GM23338 (cell line): ENCODE results near the gene C10orf71. TPM values are rescaled to one million over a fixed set of nuclear protein-coding genes. Genes with fewer than 3 reads are reported as not detected.

Source experiments
- ATAC-seq: fragments of 200-7000 bp; cut with Tn5 transposase; 3 replicates; pipeline ENCODE4 v1.9.1; 2020
- DNase-seq: peaks from one replicate; pipeline ENCODE4 v3.0.0-alpha.2; 2015; ENCODE audit warnings: low spot score
- H2AFZ ChIP-seq: fragments of 200-600 bp; sonication (generic); 2 replicates; pipeline ENCODE4 v1.8.0; 2016; ENCODE audit warnings: antibody characterized with exemption, mild to moderate bottlenecking, moderate library complexity
- H3F3A ChIP-seq: fragments of 200-600 bp; sonication (generic); replicated peaks from 2 replicates; pipeline ENCODE4 v1.8.0; 2017; ENCODE audit warnings: antibody characterized with exemption, mixed run types, low read depth
- H3K27ac ChIP-seq: fragments of 200-600 bp; sonication (generic); 2 replicates; pipeline ENCODE4 v1.6.1; 2016; ENCODE audit warnings: low read depth
- H3K27me3 ChIP-seq: fragments of 200-600 bp; sonication (generic); 2 replicates; pipeline ENCODE4 v1.8.0; 2016; ENCODE audit warnings: mild to moderate bottlenecking, mixed run types, moderate library complexity; ENCODE audit not compliant: insufficient read depth
- H3K36me3 ChIP-seq: fragments of 200-600 bp; sonication (generic); 2 replicates; pipeline ENCODE4 v1.8.0; 2016; ENCODE audit warnings: mild to moderate bottlenecking; ENCODE audit not compliant: insufficient read depth
- H3K4me1 ChIP-seq: fragments of 200-600 bp; sonication (generic); 2 replicates; pipeline ENCODE4 v1.8.0; 2016; ENCODE audit warnings: mild to moderate bottlenecking, moderate library complexity; ENCODE audit not compliant: insufficient read depth
- H3K4me2 ChIP-seq: fragments of 200-600 bp; sonication (generic); 2 replicates; pipeline ENCODE4 v1.7.1; 2017; ENCODE audit warnings: mixed run types
- H3K4me3 ChIP-seq: fragments of 200-600 bp; sonication (generic); 2 replicates; pipeline ENCODE4 v1.6.1; 2016; ENCODE audit warnings: mixed run types
- H3K79me2 ChIP-seq: fragments of 200-600 bp; sonication (generic); replicated peaks from 2 replicates; pipeline ENCODE4 v1.8.0; 2017; ENCODE audit warnings: mild to moderate bottlenecking; ENCODE audit not compliant: insufficient read depth
- H3K9me2 ChIP-seq: fragments of 200-600 bp; sonication (generic); 2 replicates; pipeline ENCODE4 v1.8.0; 2017; ENCODE audit not compliant: insufficient read depth
- H4K20me1 ChIP-seq: fragments of 200-600 bp; sonication (generic); replicated peaks from 2 replicates; pipeline ENCODE4 v1.8.0; 2017; ENCODE audit warnings: mild to moderate bottlenecking; ENCODE audit not compliant: insufficient read depth
- H3K27ac Mint-ChIP-seq: 2 replicates; pipeline ENCODE4 v1.8.0; 2020; ENCODE audit warnings: inconsistent platforms, mild to moderate bottlenecking, moderate library complexity, mixed read lengths
- H3K27me3 Mint-ChIP-seq: 3 replicates; pipeline ENCODE4 v1.8.0; 2022; ENCODE audit warnings: low read depth, mild to moderate bottlenecking, moderate library complexity, mixed read lengths, inconsistent platforms; ENCODE audit not compliant: insufficient read depth, poor library complexity
- H3K36me3 Mint-ChIP-seq: 3 replicates; pipeline ENCODE4 v1.8.0; 2021; ENCODE audit warnings: low read depth, mild to moderate bottlenecking, inconsistent platforms, moderate library complexity, mixed read lengths
- H3K4me1 Mint-ChIP-seq: 3 replicates; pipeline ENCODE4 v1.8.0; 2020; ENCODE audit warnings: mild to moderate bottlenecking, inconsistent platforms, mixed read lengths
- H3K4me3 Mint-ChIP-seq: 3 replicates; pipeline ENCODE4 v1.8.0; 2021; ENCODE audit warnings: moderate library complexity, mild to moderate bottlenecking, inconsistent platforms, mixed read lengths
- H3K9me3 Mint-ChIP-seq: 3 replicates; pipeline ENCODE4 v1.8.0; 2020; ENCODE audit warnings: moderate library complexity, mild to moderate bottlenecking, inconsistent platforms, mixed read lengths
- CREB1 ChIP-seq: fragments of 250-450 bp; sonication (Bioruptor Pico); IDR thresholded peaks from 2 replicates; pipeline ENCODE4 v1.5.0; 2020; ENCODE audit warnings: low read depth, mild to moderate bottlenecking, moderate library complexity
- EZH2phosphoT487 ChIP-seq: fragments of 200-600 bp; sonication (generic); IDR thresholded peaks from one replicate; pipeline ENCODE4 v1.8.1; 2018; ENCODE audit warnings: antibody characterized with exemption; ENCODE audit not compliant: unreplicated experiment
- JUNB ChIP-seq: IDR thresholded peaks from one replicate; pipeline ENCODE4 v1.6.1; 2016; ENCODE audit warnings: antibody characterized with exemption; ENCODE audit not compliant: unreplicated experiment
- NANOG ChIP-seq: IDR thresholded peaks from 2 replicates; pipeline ENCODE4 v1.6.1; 2016; ENCODE audit warnings: antibody characterized with exemption, borderline replicate concordance
- POLR2AphosphoS5 ChIP-seq: IDR thresholded peaks from 2 replicates; pipeline ENCODE4 v1.6.1; 2016; ENCODE audit warnings: antibody characterized with exemption, low read depth
- STAT1 ChIP-seq: IDR thresholded peaks from one replicate; pipeline ENCODE4 v1.6.1; 2016; ENCODE audit warnings: antibody characterized with exemption; ENCODE audit not compliant: unreplicated experiment
- ZNF114 ChIP-seq: fragments of 250-450 bp; sonication (Bioruptor Pico); IDR thresholded peaks from 2 replicates; pipeline ENCODE4 v1.5.0; 2020; ENCODE audit warnings: mild to moderate bottlenecking, moderate library complexity
- ZNF331 ChIP-seq: fragments of 250-450 bp; sonication (Bioruptor Pico); IDR thresholded peaks from 2 replicates; pipeline ENCODE4 v1.5.0; 2020; ENCODE audit warnings: low read depth, mild to moderate bottlenecking, moderate library complexity
- polyA plus RNA-seq: library from polyadenylated mRNA; unstranded; fragments of >200 nt; fragmentation: Nextera tagmentation; extraction: Ambion mirVana; gene quantifications from 2 replicates; pipeline ENCODE4 v1.2.1, GENCODE V29; 2016
- total RNA-seq: library from RNA; depleted of rRNA; stranded (reverse); fragments of >200 nt; shearing (Covaris generic); gene quantifications from 2 replicates; pipeline ENCODE4 v1.2.3, GENCODE V29; 2014
- TF ChIP-seq, protein P1 (sequence below): IDR thresholded peaks from 2 replicates; pipeline ENCODE4 v1.6.1; 2016; ENCODE audit warnings: antibody characterized with exemption
- TF ChIP-seq, protein P2 (sequence below): fragments of 250-450 bp; sonication (Bioruptor Pico); IDR thresholded peaks from 2 replicates; pipeline ENCODE4 v1.5.0; 2020; ENCODE audit warnings: mild to moderate bottlenecking, moderate library complexity
- TF ChIP-seq, protein P3 (sequence below): IDR thresholded peaks from one replicate; pipeline ENCODE4 v1.6.1; 2018; ENCODE audit warnings: antibody characterized with exemption; ENCODE audit not compliant: unreplicated experiment
- TF ChIP-seq, protein P4 (sequence below), 2 experiments: fragments of 200-600 bp in 1 of 2; sonication (generic) in 1 of 2; conservative IDR thresholded peaks; 2 replicates each; pipeline versions ENCODE4 v1.5.1 to v1.6.1; 2016 to 2017; ENCODE audit warnings: antibody characterized with exemption in 2 of 2, low read depth in 2 of 2, mild to moderate bottlenecking in 2 of 2, moderate library complexity in 1 of 2

The C10orf71 gene
- total and polyA plus RNA-seq, 2 experiments from 2014 or later: not detected

DNA sequence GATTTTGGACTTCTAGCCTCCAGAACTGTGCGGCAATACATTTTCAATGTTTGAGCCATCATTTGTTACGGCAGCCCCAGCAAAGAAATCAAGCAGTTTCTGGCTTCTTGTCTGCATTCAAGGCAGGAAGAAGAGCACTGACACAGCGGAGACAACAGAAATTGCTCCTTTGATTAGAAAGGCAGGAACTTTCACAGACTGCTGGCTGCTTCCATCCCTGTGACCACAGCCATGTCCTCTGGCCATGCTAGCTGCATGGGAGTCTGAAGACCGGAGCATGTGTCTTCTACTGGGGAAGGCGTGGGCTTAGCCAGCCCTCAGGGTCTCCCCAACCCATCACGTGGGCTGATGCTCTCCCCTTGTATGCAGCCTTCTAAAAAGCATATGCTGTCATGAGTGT, 19.1 kb downstream of the C10orf71 start (continued):
- TF ChIP-seq, protein P1, sequence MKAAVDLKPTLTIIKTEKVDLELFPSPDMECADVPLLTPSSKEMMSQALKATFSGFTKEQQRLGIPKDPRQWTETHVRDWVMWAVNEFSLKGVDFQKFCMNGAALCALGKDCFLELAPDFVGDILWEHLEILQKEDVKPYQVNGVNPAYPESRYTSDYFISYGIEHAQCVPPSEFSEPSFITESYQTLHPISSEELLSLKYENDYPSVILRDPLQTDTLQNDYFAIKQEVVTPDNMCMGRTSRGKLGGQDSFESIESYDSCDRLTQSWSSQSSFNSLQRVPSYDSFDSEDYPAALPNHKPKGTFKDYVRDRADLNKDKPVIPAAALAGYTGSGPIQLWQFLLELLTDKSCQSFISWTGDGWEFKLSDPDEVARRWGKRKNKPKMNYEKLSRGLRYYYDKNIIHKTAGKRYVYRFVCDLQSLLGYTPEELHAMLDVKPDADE: no peak
- TF ChIP-seq CREB1 (CRISPR knock-in tag) (no peak), ZNF331 (no peak), JUNB (no peak)
- TF ChIP-seq, protein P2, sequence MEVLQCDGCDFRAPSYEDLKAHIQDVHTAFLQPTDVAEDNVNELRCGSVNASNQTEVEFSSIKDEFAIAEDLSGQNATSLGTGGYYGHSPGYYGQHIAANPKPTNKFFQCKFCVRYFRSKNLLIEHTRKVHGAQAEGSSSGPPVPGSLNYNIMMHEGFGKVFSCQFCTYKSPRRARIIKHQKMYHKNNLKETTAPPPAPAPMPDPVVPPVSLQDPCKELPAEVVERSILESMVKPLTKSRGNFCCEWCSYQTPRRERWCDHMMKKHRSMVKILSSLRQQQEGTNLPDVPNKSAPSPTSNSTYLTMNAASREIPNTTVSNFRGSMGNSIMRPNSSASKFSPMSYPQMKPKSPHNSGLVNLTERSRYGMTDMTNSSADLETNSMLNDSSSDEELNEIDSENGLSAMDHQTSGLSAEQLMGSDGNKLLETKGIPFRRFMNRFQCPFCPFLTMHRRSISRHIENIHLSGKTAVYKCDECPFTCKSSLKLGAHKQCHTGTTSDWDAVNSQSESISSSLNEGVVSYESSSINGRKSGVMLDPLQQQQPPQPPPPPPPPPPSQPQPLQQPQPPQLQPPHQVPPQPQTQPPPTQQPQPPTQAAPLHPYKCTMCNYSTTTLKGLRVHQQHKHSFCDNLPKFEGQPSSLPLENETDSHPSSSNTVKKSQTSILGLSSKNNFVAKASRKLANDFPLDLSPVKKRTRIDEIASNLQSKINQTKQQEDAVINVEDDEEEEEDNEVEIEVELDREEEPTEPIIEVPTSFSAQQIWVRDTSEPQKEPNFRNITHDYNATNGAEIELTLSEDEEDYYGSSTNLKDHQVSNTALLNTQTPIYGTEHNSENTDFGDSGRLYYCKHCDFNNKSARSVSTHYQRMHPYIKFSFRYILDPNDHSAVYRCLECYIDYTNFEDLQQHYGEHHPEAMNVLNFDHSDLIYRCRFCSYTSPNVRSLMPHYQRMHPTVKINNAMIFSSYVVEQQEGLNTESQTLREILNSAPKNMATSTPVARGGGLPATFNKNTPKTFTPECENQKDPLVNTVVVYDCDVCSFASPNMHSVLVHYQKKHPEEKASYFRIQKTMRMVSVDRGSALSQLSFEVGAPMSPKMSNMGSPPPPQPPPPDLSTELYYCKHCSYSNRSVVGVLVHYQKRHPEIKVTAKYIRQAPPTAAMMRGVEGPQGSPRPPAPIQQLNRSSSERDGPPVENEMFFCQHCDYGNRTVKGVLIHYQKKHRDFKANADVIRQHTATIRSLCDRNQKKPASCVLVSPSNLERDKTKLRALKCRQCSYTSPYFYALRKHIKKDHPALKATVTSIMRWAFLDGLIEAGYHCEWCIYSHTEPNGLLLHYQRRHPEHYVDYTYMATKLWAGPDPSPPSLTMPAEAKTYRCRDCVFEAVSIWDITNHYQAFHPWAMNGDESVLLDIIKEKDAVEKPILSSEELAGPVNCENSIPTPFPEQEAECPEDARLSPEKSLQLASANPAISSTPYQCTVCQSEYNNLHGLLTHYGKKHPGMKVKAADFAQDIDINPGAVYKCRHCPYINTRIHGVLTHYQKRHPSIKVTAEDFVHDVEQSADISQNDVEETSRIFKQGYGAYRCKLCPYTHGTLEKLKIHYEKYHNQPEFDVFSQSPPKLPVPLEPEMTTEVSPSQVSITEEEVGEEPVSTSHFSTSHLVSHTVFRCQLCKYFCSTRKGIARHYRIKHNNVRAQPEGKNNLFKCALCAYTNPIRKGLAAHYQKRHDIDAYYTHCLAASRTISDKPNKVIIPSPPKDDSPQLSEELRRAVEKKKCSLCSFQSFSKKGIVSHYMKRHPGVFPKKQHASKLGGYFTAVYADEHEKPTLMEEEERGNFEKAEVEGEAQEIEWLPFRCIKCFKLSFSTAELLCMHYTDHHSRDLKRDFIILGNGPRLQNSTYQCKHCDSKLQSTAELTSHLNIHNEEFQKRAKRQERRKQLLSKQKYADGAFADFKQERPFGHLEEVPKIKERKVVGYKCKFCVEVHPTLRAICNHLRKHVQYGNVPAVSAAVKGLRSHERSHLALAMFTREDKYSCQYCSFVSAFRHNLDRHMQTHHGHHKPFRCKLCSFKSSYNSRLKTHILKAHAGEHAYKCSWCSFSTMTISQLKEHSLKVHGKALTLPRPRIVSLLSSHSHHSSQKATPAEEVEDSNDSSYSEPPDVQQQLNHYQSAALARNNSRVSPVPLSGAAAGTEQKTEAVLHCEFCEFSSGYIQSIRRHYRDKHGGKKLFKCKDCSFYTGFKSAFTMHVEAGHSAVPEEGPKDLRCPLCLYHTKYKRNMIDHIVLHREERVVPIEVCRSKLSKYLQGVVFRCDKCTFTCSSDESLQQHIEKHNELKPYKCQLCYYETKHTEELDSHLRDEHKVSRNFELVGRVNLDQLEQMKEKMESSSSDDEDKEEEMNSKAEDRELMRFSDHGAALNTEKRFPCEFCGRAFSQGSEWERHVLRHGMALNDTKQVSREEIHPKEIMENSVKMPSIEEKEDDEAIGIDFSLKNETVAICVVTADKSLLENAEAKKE (CRISPR knock-in tag): no peak

DNA sequence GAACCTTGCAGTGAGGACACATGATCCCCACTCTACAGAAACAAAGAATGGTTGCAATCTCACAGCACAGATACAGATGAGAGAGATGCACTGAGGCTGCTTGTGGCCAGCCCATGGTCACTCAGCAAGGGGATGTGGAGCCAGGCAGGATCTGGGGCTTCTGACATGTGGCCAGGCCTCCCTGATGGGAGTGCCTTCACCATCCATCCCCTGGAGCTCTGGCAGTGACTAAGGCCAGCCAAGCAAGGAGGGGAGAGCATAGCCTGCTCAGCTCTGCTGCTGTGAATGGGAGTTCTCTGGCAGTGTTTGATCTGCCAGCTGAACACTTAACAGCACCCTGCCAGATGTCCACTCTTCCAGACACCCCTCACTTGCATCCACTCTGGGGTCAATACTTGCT, 19.8 kb downstream of the C10orf71 start:
- H3K4me3 ChIP-seq: no peak overlapping the region
- no peak overlapping the region for H3K4me3 Mint-ChIP-seq
- H3K27ac Mint-ChIP-seq: no peak overlapping the region
- no peaks in the 10 kb centered on the region for H3K4me1 Mint-ChIP-seq
- DNase-seq: no peak
- H3K4me2 ChIP-seq: no peak overlapping the region
- H3K36me3 ChIP-seq: no peaks in the 10 kb centered on the region
- H2AFZ ChIP-seq: no peak overlapping the region
- H3K27ac ChIP-seq: no peak overlapping the region
- no peaks in the 10 kb centered on the region for H3K27me3 ChIP-seq
- ATAC-seq: no peak
- no peaks in the 10 kb centered on the region for H3K79me2 ChIP-seq
- no peaks in the 10 kb centered on the region for H3K9me3 Mint-ChIP-seq
- TF ChIP-seq EZH2phosphoT487 (no peak), ZNF331 (no peak), NANOG (no peak), JUNB (no peak), STAT1 (no peak), POLR2AphosphoS5 (no peak), CREB1 (CRISPR knock-in tag) (no peak), ZNF114 (CRISPR knock-in tag) (no peak)
- TF ChIP-seq, protein P1: no peak
- TF ChIP-seq, protein P3, sequence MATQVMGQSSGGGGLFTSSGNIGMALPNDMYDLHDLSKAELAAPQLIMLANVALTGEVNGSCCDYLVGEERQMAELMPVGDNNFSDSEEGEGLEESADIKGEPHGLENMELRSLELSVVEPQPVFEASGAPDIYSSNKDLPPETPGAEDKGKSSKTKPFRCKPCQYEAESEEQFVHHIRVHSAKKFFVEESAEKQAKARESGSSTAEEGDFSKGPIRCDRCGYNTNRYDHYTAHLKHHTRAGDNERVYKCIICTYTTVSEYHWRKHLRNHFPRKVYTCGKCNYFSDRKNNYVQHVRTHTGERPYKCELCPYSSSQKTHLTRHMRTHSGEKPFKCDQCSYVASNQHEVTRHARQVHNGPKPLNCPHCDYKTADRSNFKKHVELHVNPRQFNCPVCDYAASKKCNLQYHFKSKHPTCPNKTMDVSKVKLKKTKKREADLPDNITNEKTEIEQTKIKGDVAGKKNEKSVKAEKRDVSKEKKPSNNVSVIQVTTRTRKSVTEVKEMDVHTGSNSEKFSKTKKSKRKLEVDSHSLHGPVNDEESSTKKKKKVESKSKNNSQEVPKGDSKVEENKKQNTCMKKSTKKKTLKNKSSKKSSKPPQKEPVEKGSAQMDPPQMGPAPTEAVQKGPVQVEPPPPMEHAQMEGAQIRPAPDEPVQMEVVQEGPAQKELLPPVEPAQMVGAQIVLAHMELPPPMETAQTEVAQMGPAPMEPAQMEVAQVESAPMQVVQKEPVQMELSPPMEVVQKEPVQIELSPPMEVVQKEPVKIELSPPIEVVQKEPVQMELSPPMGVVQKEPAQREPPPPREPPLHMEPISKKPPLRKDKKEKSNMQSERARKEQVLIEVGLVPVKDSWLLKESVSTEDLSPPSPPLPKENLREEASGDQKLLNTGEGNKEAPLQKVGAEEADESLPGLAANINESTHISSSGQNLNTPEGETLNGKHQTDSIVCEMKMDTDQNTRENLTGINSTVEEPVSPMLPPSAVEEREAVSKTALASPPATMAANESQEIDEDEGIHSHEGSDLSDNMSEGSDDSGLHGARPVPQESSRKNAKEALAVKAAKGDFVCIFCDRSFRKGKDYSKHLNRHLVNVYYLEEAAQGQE: no peak
- TF ChIP-seq, protein P4, sequence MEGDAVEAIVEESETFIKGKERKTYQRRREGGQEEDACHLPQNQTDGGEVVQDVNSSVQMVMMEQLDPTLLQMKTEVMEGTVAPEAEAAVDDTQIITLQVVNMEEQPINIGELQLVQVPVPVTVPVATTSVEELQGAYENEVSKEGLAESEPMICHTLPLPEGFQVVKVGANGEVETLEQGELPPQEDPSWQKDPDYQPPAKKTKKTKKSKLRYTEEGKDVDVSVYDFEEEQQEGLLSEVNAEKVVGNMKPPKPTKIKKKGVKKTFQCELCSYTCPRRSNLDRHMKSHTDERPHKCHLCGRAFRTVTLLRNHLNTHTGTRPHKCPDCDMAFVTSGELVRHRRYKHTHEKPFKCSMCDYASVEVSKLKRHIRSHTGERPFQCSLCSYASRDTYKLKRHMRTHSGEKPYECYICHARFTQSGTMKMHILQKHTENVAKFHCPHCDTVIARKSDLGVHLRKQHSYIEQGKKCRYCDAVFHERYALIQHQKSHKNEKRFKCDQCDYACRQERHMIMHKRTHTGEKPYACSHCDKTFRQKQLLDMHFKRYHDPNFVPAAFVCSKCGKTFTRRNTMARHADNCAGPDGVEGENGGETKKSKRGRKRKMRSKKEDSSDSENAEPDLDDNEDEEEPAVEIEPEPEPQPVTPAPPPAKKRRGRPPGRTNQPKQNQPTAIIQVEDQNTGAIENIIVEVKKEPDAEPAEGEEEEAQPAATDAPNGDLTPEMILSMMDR (conservative IDR thresholded peaks at IDR 0.05; ENCODE audit: low read depth in 2 of 2): no peak
- no peaks in the 10 kb centered on the region for H3F3A ChIP-seq
- no peaks in the 10 kb centered on the region for H4K20me1 ChIP-seq
- no peaks in the 10 kb centered on the region for H3K27me3 Mint-ChIP-seq
- no peaks in the 10 kb centered on the region for H3K36me3 Mint-ChIP-seq
- 0 out of 2 replicates have a peak, but pooled peaks cover 8% of the 10 kb centered on the region for H3K9me2 ChIP-seq
- H3K4me1 ChIP-seq: no peaks in the 10 kb centered on the region
